K562 (cell line): ENCODE results near the gene TRIM33. TPM values are rescaled to one million over a fixed set of nuclear protein-coding genes. Genes with fewer than 3 reads are reported as not detected.

Experiments
- ATF7 ChIP-seq: fragments of 450-650 bp; IDR thresholded peaks from 2 replicates; pipeline ENCODE4 v1.7.1; 2014; ENCODE audit warnings: mild to moderate bottlenecking, moderate library complexity
- CBX3 ChIP-seq, 2 experiments: IDR thresholded peaks; 1 replicate in 1 of 2; 2 replicates in 1 of 2; pipeline ENCODE4 v1.6.1; 2012; ENCODE audit warnings: inconsistent platforms in 2 of 2, low read length in 2 of 2, borderline replicate concordance in 1 of 2, control low read depth in 1 of 2
- CC2D1A ChIP-seq: fragments of 450-650 bp; IDR thresholded peaks from 2 replicates; pipeline ENCODE4 v1.6.1; 2017; ENCODE audit warnings: mild to moderate bottlenecking
- CXXC5 ChIP-seq: fragments of 250-450 bp; sonication (Bioruptor Pico); IDR thresholded peaks from 2 replicates; pipeline ENCODE4 v1.8.0; 2022; ENCODE audit warnings: inconsistent platforms, mild to moderate bottlenecking, moderate library complexity
- GABPA ChIP-seq: fragments of 200-800 bp; sonication (Bioruptor generic); conservative IDR thresholded peaks from 2 replicates; pipeline ENCODE4 v1.6.1; 2016; ENCODE audit warnings: low read depth, missing genetic modification characterization, missing compliant biosample characterization
- HDAC1 ChIP-seq, 2 experiments: fragments of 450-650 bp; IDR thresholded peaks; 2 replicates each; pipeline ENCODE4 v1.6.1; 2016 to 2017; ENCODE audit warnings: inconsistent platforms in 1 of 2, mild to moderate bottlenecking in 1 of 2, moderate library complexity in 1 of 2
- KDM1A ChIP-seq, 2 experiments: fragments of 450-650 bp; IDR thresholded peaks; 2 replicates each; pipeline ENCODE4 v1.6.1; 2016; ENCODE audit warnings: mild to moderate bottlenecking in 2 of 2
- KLF13 ChIP-seq: fragments of 450-650 bp; IDR thresholded peaks from 2 replicates; pipeline ENCODE4 v1.6.1; 2016; ENCODE audit warnings: missing genetic modification characterization, low read depth, mild to moderate bottlenecking, missing compliant biosample characterization, moderate library complexity, borderline replicate concordance
- MECOM ChIP-seq: fragments of 250-450 bp; sonication (Bioruptor Pico); IDR thresholded peaks from 2 replicates; pipeline ENCODE4 v1.8.0; 2022; ENCODE audit warnings: inconsistent platforms
- MTA2 ChIP-seq: fragments of 450-650 bp; IDR thresholded peaks from 2 replicates; pipeline ENCODE4 v1.6.1; 2016; ENCODE audit warnings: low read depth
- RBM39 ChIP-seq: fragments of 200-400 bp; formaldehyde crosslinking; optimal IDR thresholded peaks from 2 replicates; pipeline ENCODE3; 2018; ENCODE audit warnings: low read depth, low read length
- RUNX1 ChIP-seq: sonication (generic); IDR thresholded peaks from 2 replicates; pipeline ENCODE4 v1.6.1; 2016; ENCODE audit warnings: antibody characterized with exemption, low read depth
- SMC3 ChIP-seq: conservative IDR thresholded peaks from 2 replicates; pipeline ENCODE4 v1.6.1; 2011; ENCODE audit warnings: low read depth, low read length, improper control_type of control experiment; ENCODE audit not compliant: insufficient read depth
- SRSF7 ChIP-seq: fragments of 200-400 bp; formaldehyde crosslinking; optimal IDR thresholded peaks from 2 replicates; pipeline ENCODE3; 2017; ENCODE audit warnings: mild to moderate bottlenecking, low read depth, low read length
- TRIM28 ChIP-seq: fragments of 450-650 bp; IDR thresholded peaks from 2 replicates; pipeline ENCODE4 v1.6.1; 2017
- ZBTB17 ChIP-seq: fragments of 450-650 bp; formaldehyde crosslinking; IDR thresholded peaks from 2 replicates; pipeline ENCODE4 v1.4.0; 2020; ENCODE audit warnings: mild to moderate bottlenecking
- ZNF316 ChIP-seq: fragments of 450-650 bp; IDR thresholded peaks from 2 replicates; pipeline ENCODE4 v1.6.1; 2016
- ZNF584 ChIP-seq: fragments of 200-800 bp; sonication (Bioruptor generic); IDR thresholded peaks from 2 replicates; pipeline ENCODE4 v1.6.1; 2016; ENCODE audit warnings: low read depth, mild to moderate bottlenecking, missing genetic modification characterization, missing compliant biosample characterization
- polyA plus RNA-seq, 8 experiments: library from polyadenylated mRNA; depleted of rRNA in 4 of 8; stranded (reverse) in 5 of 8; unstranded in 3 of 8; fragments of >200 nt; fragmentation: Nextera tagmentation in 2 of 8; fragmentation: Illumina TruSeq in 1 of 8; extraction: Ambion mirVana in 2 of 8; extraction: Trizol in 1 of 8; gene quantifications; 2 replicates each; pipeline versions ENCODE4 v1.2.1 to v1.2.3, GENCODE V29; 2011 to 2014; ENCODE audit warnings: inconsistent platforms in 1 of 8, missing spikeins in 1 of 8
- total RNA-seq, 7 experiments: library from RNA; depleted of rRNA in 6 of 7; stranded (reverse); fragments of >200 nt in 6 of 7; fragmentation: Illumina TruSeq in 2 of 7; extraction: Trizol in 2 of 7; gene quantifications; 2 replicates each; pipeline versions ENCODE4 v1.2.1 to v1.2.3, GENCODE V29; 2011 to 2021; ENCODE audit warnings: low replicate concordance in 1 of 7
- TF ChIP-seq, protein P1 (sequence below): fragments of 450-650 bp; IDR thresholded peaks from 2 replicates; pipeline ENCODE4 v1.6.1; 2016; ENCODE audit warnings: borderline replicate concordance
- TF ChIP-seq, protein P2 (sequence below): fragments of 450-650 bp; formaldehyde crosslinking; IDR thresholded peaks from 2 replicates; pipeline ENCODE4 v1.4.0; 2020; ENCODE audit warnings: mild to moderate bottlenecking, moderate library complexity
- TF ChIP-seq, protein P3 (sequence below): fragments of 450-650 bp; conservative IDR thresholded peaks from 2 replicates; pipeline ENCODE4 v1.6.1; 2016; ENCODE audit warnings: missing genetic modification characterization, low read depth, mild to moderate bottlenecking, missing compliant biosample characterization, moderate library complexity
- TF ChIP-seq, protein P4 (sequence below), 2 experiments: fragments of 450-650 bp in 1 of 2; IDR thresholded peaks; 2 replicates each; pipeline ENCODE4 v1.6.1; 2011 to 2017; ENCODE audit warnings: low read depth in 2 of 2, antibody characterized with exemption in 1 of 2, borderline replicate concordance in 1 of 2, low read length in 1 of 2, mild to moderate bottlenecking in 1 of 2, mixed read lengths in 1 of 2; ENCODE audit not compliant: control insufficient read depth in 1 of 2

The TRIM33 gene
- total and polyA plus RNA-seq, 9 of the 15 experiments (the other 6 are each of a cell fraction or from before 2014, with no cell fraction given): 9.3 to 58.4 (median 40.2) TPM

DNA sequence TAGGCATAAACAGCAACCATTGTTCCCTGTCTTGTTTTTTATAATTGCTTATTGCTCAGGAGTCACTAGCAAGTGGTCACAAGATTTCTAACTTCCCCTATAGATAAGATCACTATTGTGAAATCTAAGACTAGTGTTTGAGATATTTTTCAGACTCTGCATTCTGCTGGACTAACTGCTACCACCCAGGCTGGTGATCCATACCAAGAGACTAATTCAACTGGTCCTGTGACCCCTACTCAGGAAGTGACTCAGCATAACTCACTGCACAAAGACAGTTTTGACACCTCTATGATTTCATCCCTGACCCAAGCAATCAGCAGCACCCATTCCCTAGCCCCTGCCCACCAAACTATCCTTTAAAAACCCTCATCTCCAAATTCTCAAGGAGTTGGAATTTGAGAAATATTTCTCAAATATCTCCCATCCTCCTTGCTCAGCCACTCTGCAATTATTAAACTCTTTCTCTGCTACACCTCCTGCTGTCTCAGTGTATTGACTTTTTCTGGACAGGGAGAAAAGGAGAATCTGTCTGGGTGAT is 52.7 kb downstream of the TRIM33 start (continued):
- TF ChIP-seq KDM1A (IDR thresholded peaks at IDR 0.05): peak; percentile 40 to 49; a peak in 3 of 4 replicates
- TF ChIP-seq ZBTB17 (CRISPR knock-in tag): no peak
- TF ChIP-seq CBX3 (IDR thresholded peaks at IDR 0.05; ENCODE audit: borderline replicate concordance in 1 of 2, low read length in 2 of 2): peak in 1 of 2 experiments; percentile 93; a peak in 2 of 3 replicates
- peak; percentile 97 for TF ChIP-seq TRIM28
- peak; percentile 29; the same call in 1 of the 2 replicates for TF ChIP-seq CXXC5
- TF ChIP-seq MECOM (CRISPR knock-in tag): no peak
- TF ChIP-seq, protein P1, sequence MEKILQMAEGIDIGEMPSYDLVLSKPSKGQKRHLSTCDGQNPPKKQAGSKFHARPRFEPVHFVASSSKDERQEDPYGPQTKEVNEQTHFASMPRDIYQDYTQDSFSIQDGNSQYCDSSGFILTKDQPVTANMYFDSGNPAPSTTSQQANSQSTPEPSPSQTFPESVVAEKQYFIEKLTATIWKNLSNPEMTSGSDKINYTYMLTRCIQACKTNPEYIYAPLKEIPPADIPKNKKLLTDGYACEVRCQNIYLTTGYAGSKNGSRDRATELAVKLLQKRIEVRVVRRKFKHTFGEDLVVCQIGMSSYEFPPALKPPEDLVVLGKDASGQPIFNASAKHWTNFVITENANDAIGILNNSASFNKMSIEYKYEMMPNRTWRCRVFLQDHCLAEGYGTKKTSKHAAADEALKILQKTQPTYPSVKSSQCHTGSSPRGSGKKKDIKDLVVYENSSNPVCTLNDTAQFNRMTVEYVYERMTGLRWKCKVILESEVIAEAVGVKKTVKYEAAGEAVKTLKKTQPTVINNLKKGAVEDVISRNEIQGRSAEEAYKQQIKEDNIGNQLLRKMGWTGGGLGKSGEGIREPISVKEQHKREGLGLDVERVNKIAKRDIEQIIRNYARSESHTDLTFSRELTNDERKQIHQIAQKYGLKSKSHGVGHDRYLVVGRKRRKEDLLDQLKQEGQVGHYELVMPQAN: no peak
- peak; percentile 89 for TF ChIP-seq ZNF316
- TF ChIP-seq, protein P2, sequence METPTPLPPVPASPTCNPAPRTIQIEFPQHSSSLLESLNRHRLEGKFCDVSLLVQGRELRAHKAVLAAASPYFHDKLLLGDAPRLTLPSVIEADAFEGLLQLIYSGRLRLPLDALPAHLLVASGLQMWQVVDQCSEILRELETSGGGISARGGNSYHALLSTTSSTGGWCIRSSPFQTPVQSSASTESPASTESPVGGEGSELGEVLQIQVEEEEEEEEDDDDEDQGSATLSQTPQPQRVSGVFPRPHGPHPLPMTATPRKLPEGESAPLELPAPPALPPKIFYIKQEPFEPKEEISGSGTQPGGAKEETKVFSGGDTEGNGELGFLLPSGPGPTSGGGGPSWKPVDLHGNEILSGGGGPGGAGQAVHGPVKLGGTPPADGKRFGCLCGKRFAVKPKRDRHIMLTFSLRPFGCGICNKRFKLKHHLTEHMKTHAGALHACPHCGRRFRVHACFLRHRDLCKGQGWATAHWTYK: no peak
- TF ChIP-seq ZNF584 (CRISPR knock-in tag): peak; percentile 55; the same call in 1 of the 2 replicates
- TF ChIP-seq, protein P3, sequence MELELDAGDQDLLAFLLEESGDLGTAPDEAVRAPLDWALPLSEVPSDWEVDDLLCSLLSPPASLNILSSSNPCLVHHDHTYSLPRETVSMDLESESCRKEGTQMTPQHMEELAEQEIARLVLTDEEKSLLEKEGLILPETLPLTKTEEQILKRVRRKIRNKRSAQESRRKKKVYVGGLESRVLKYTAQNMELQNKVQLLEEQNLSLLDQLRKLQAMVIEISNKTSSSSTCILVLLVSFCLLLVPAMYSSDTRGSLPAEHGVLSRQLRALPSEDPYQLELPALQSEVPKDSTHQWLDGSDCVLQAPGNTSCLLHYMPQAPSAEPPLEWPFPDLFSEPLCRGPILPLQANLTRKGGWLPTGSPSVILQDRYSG (tag): no peak
- TF ChIP-seq SMC3: no peak
- TF ChIP-seq GABPA: peak; percentile 46; the same call in 1 of the 2 replicates
- TF ChIP-seq CC2D1A: 0 out of 2 replicates have a peak, but pooled peaks have one; percentile 65
- TF ChIP-seq SRSF7: no peak
- TF ChIP-seq ATF7: peak; percentile 65
- TF ChIP-seq RUNX1: no peak
- no peak for TF ChIP-seq MTA2
- no peak for TF ChIP-seq KLF13 (tag)
- TF ChIP-seq, protein P4, sequence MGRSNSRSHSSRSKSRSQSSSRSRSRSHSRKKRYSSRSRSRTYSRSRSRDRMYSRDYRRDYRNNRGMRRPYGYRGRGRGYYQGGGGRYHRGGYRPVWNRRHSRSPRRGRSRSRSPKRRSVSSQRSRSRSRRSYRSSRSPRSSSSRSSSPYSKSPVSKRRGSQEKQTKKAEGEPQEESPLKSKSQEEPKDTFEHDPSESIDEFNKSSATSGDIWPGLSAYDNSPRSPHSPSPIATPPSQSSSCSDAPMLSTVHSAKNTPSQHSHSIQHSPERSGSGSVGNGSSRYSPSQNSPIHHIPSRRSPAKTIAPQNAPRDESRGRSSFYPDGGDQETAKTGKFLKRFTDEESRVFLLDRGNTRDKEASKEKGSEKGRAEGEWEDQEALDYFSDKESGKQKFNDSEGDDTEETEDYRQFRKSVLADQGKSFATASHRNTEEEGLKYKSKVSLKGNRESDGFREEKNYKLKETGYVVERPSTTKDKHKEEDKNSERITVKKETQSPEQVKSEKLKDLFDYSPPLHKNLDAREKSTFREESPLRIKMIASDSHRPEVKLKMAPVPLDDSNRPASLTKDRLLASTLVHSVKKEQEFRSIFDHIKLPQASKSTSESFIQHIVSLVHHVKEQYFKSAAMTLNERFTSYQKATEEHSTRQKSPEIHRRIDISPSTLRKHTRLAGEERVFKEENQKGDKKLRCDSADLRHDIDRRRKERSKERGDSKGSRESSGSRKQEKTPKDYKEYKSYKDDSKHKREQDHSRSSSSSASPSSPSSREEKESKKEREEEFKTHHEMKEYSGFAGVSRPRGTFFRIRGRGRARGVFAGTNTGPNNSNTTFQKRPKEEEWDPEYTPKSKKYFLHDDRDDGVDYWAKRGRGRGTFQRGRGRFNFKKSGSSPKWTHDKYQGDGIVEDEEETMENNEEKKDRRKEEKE (IDR thresholded peaks at IDR 0.05; ENCODE audit: borderline replicate concordance in 1 of 2, control insufficient read depth in 1 of 2, low read depth in 2 of 2, low read length in 1 of 2): no peak
- no peak for TF ChIP-seq RBM39
- TF ChIP-seq HDAC1 (IDR thresholded peaks at IDR 0.05): 0 out of 4 replicates have a peak, but pooled peaks of 1 of the 2 experiments have one; percentile 20
